ENCODE measurements around the gene ZNF512B. TPM values are rescaled to one million over a fixed set of nuclear protein-coding genes. Genes with fewer than 3 reads are reported as not detected.

Gene ZNF512B
- total RNA-seq, 1 experiment from 2014 or later: 10.3 TPM

DNA sequence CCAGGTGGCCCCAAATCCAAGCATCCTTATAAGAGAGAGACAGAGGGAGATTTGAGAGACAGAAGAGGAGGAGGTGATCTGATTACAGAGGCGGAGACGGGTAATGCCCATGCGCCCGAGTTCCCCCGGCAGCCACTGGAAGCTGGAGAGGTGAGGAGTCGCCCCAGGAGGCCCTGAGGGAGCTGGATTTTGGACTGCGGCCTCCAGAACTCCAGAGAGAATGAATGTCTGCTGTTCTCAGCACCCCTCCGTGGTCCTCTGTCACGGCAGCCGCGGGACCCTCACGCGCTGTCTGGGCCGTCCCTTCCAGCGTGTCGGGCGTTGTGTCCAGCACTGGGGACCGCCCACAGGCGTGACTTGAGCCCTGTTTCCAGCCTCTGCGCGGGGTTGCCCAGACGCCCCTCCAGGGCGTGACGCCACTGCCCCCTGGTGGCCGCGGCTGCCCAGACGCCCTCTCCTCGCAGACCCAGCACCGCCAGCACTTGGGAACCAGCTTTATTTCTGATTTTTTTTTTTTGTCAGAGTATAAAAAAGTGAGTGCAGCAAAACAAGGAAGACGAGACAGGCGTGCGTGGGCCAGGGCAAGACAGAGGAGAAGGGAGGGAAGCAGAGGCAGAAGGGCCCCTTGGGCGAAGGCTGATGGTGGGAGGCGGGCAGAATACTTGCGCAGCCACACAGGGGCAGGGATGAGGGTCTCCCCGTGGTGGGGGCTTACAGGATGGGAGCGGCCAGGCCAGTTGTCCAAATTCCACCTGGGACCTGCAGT lies 4.1 kb upstream of the ZNF512B start (continued):
- TF ChIP-seq, protein P1, sequence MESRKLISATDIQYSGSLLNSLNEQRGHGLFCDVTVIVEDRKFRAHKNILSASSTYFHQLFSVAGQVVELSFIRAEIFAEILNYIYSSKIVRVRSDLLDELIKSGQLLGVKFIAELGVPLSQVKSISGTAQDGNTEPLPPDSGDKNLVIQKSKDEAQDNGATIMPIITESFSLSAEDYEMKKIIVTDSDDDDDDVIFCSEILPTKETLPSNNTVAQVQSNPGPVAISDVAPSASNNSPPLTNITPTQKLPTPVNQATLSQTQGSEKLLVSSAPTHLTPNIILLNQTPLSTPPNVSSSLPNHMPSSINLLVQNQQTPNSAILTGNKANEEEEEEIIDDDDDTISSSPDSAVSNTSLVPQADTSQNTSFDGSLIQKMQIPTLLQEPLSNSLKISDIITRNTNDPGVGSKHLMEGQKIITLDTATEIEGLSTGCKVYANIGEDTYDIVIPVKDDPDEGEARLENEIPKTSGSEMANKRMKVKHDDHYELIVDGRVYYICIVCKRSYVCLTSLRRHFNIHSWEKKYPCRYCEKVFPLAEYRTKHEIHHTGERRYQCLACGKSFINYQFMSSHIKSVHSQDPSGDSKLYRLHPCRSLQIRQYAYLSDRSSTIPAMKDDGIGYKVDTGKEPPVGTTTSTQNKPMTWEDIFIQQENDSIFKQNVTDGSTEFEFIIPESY (IDR thresholded peaks at IDR 0.05; ENCODE audit: extremely low read depth, insufficient replicate concordance, low read length): no peak
- TF ChIP-seq RAD21 (IDR thresholded peaks at IDR 0.05; ENCODE audit: low read depth) (no peak), EZH2phosphoT487 (IDR thresholded peaks at IDR 0.05; ENCODE audit: borderline replicate concordance) (no peak), ZFX (IDR thresholded peaks at IDR 0.05) (no peak), JUND (IDR thresholded peaks at IDR 0.05) (no peak)

DNA sequence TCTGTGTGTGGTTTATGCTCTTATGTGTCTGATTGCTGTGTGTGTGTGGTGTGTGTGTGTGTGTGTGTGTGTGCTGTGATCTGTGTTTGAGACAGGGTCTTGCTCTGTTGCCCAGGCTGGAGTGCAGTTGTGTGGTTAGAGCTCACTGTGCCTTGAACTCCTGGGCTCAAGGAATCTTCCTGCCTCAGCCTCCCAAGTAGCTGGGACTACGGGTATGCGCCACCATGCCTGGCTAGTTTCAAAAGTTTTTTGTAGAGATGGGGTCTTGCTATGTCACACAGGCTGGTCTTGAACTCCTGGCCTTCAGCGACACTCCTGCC lies 3.4 kb upstream of the ZNF512B start:
- Histone ChIP-seq H3K36me3 (ENCODE audit: control insufficient read depth in 1 of 2, insufficient read depth in 2 of 2, low read length in 2 of 2) (no peaks in the 10 kb centered on the region), H3K4me3 (replicated peaks in 1 of 2; ENCODE audit: low read depth in 1 of 2, low read length in 2 of 2) (no peak overlapping the region), H3K4me1 (ENCODE audit: control insufficient read depth in 1 of 2, insufficient read depth in 2 of 2, low read length in 2 of 2) (peaks cover 22 to 47% of the 10 kb centered on the region in 2 experiments), H3K9ac (ENCODE audit: low read length) (peak overlapping the region; percentile 62), H3K9me2 (ENCODE audit: insufficient read depth) (no peaks in the 10 kb centered on the region), H2AFZ (ENCODE audit: low read depth, low read length, poor library complexity, severe bottlenecking) (no peak overlapping the region), H4K20me1 (ENCODE audit: insufficient read depth) (no peaks in the 10 kb centered on the region), H3K27ac (ENCODE audit: low read depth, low read length) (no peak overlapping the region), H3K27me3 (ENCODE audit: insufficient read depth, low read length) (no peaks in the 10 kb centered on the region), H3K79me2 (ENCODE audit: insufficient read depth, low read length) (peaks cover 4% of the 10 kb centered on the region; the same call in 1 of the 2 replicates), H3K9me3 (ENCODE audit: control insufficient read depth in 1 of 2, insufficient read depth in 1 of 2, low read depth in 1 of 2, low read length in 2 of 2) (no peaks in the 10 kb centered on the region), H3K4me2 (ENCODE audit: low read length) (peak overlapping the region; percentile 94)
- CTCF ChIA-PET: interaction anchor here (1.4 to 2.1 kb wide), 5 partner anchors 15 to 664 kb away, joined by 5 to 30 read pairs (median 12); partner anchors contain the start of genes PTK6 and TPD52L2
- POLR2A ChIA-PET: interaction anchor here (0.7 to 1.1 kb wide), 2 partner anchors 56 to 434 kb away, joined by 3 read pairs; no protein-coding TSS in a partner anchor
- DNase-seq (ENCODE audit: low read depth, low spot score): no peak
- BruUV-seq (replicated peaks): no TSS peak
- no peak for ATAC-seq
- TF ChIP-seq SP1 (IDR thresholded peaks at IDR 0.05; ENCODE audit: low read depth) (no peak), POLR2A (IDR thresholded peaks at IDR 0.05; ENCODE audit: borderline replicate concordance, extremely low read depth, insufficient read depth, insufficient read length) (no peak), JUND (IDR thresholded peaks at IDR 0.05) (no peak), ZNF274 (IDR thresholded peaks at IDR 0.05; ENCODE audit: low read depth, low read length) (no peak), SRF (IDR thresholded peaks at IDR 0.05; ENCODE audit: low read depth) (no peak), FOSL1 (IDR thresholded peaks at IDR 0.05; ENCODE audit: low read depth) (no peak), TCF7L2 (IDR thresholded peaks at IDR 0.05; ENCODE audit: borderline replicate concordance, extremely low read depth, insufficient read depth, insufficient read length) (no peak), EZH2 (IDR thresholded peaks at IDR 0.05) (no peak)
- RAD21 ChIA-PET (ENCODE audit: low non-redundant PET in 1 of 2, low total read pairs in 2 of 2, uncharacterized antibody in 2 of 2, unreplicated experiment in 2 of 2): interaction anchor here (0.6 to 1.2 kb wide), 4 partner anchors 17 to 477 kb away, joined by 3 to 4 read pairs (median 3); partner anchors contain the start of gene UCKL1 (in 1 of the 2)
- intact Hi-C loops (cut with micrococcal nuclease): loop anchor here (1.0 to 10.0 kb wide), 3 partner anchors 64 to 188 kb away; partner anchors contain the start of genes ABHD16B and TPD52L2

Measured in HCT116 (cell line).